HL-60 (cell line): ENCODE results near the gene GUCY1A1.

ENCODE experiments used
- CTCF ChIP-seq: IDR thresholded peaks from one replicate; pipeline ENCODE4 v1.5.1; 2011; ENCODE audit warnings: low read length, control low read depth, inconsistent platforms; ENCODE audit not compliant: insufficient read depth
- GABPA ChIP-seq: IDR thresholded peaks from 2 replicates; pipeline ENCODE4 v1.6.1; 2012; ENCODE audit warnings: low read depth
- POLR2AphosphoS5 ChIP-seq: IDR thresholded peaks from 2 replicates; pipeline ENCODE4 v1.6.1; 2012; ENCODE audit warnings: low read depth
- TF ChIP-seq, protein P1 (sequence below): IDR thresholded peaks from 2 replicates; pipeline ENCODE4 v1.6.1; 2012; ENCODE audit warnings: low read depth; ENCODE audit not compliant: insufficient replicate concordance

DNA sequence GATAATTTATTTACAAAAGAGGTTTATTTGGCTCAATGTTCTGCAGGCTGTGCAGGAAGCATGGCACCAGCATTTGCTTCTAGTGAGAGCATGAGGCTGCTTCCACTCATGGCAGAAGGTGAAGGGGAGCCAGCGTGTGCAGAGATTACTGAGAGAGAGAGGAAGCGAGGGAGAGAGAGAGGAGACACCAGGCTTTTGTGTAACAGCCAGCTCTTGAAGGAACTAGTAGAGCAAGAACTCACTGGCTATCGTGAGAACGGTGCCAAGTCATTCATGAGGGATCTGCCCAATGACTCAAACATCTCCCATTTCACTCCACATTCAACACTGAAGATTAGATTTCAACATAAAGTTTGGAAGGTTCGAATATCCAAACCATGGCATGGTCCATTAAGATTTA is 12.7 kb downstream of the GUCY1A1 start:
- TF ChIP-seq CTCF (no peak), POLR2AphosphoS5 (no peak), GABPA (no peak)
- TF ChIP-seq, protein P1, sequence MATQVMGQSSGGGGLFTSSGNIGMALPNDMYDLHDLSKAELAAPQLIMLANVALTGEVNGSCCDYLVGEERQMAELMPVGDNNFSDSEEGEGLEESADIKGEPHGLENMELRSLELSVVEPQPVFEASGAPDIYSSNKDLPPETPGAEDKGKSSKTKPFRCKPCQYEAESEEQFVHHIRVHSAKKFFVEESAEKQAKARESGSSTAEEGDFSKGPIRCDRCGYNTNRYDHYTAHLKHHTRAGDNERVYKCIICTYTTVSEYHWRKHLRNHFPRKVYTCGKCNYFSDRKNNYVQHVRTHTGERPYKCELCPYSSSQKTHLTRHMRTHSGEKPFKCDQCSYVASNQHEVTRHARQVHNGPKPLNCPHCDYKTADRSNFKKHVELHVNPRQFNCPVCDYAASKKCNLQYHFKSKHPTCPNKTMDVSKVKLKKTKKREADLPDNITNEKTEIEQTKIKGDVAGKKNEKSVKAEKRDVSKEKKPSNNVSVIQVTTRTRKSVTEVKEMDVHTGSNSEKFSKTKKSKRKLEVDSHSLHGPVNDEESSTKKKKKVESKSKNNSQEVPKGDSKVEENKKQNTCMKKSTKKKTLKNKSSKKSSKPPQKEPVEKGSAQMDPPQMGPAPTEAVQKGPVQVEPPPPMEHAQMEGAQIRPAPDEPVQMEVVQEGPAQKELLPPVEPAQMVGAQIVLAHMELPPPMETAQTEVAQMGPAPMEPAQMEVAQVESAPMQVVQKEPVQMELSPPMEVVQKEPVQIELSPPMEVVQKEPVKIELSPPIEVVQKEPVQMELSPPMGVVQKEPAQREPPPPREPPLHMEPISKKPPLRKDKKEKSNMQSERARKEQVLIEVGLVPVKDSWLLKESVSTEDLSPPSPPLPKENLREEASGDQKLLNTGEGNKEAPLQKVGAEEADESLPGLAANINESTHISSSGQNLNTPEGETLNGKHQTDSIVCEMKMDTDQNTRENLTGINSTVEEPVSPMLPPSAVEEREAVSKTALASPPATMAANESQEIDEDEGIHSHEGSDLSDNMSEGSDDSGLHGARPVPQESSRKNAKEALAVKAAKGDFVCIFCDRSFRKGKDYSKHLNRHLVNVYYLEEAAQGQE, result no peak
